LHCN-M2 (cell line): ENCODE results near the gene KIF5B. TPM values are rescaled to one million over a fixed set of nuclear protein-coding genes. Genes with fewer than 3 reads are reported as not detected.
"Not testable (repeated sequence)": the region's sequence is repeated elsewhere in the genome, so short reads cannot be mapped to it uniquely, and the experiment has no call there.

ENCODE experiments used
- DNase-seq: peaks from one replicate; pipeline ENCODE4 v3.0.0-alpha.2; 2012; ENCODE audit warnings: low read depth
- total RNA-seq: library from RNA; depleted of rRNA; stranded (reverse); fragments of >200 nt; gene quantifications from 2 replicates; pipeline ENCODE4 v1.2.3, GENCODE V29; 2014

The KIF5B gene
- total RNA-seq, 1 experiment from 2014 or later = 194 TPM

GRCh38 chr10:32015386-32015785, 40.8 kb downstream of the KIF5B start:
- no peak for DNase-seq

- DNase-seq = no peak
These were observed 49.2 kb downstream of the KIF5B start for GRCh38 chr10:32007026-32007425.

DNA sequence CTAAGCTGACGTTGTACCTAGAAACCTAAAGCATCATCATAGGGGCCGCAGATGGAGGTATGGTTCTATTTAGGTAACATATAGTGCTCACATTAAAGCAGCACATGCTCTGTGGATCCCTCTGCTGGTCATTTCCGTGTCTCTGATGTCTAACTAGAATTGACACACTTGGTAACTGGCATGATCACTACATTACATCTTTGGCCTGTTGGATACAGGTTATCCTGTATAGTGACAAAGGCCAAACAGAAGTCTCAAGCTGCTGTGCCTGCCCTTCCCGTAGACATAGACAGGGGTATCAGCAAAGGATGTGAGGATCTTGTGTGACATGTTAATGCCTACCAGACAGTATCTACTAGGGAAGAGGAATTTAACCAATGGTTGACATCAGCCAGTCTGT, 51.2 kb downstream of the KIF5B start:
- peak; percentile 51 for DNase-seq

- peak; percentile 35 for DNase-seq
These were observed 52.0 kb downstream of the KIF5B start for GRCh38 chr10:32004161-32004591.

DNA sequence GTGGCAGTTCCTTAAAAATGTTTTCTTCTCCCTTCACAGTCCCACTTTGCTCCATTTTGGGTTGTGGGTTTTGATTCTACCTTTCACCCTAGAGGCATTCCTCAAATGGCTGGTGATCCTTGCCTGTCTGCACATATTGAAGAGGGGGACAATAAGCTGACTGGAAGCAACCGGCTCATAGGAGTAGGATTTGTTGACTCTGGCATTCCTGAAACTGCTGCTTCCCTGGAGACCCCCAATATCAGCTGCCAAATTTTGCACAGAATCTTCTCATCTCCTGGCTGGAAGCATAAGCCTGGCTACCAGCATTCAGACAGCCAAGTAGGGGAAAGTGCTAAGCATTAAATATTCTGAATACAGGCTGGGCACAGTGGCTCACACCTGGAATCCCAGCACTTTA, 53.7 kb downstream of the KIF5B start:
- DNase-seq = no peak

DNA sequence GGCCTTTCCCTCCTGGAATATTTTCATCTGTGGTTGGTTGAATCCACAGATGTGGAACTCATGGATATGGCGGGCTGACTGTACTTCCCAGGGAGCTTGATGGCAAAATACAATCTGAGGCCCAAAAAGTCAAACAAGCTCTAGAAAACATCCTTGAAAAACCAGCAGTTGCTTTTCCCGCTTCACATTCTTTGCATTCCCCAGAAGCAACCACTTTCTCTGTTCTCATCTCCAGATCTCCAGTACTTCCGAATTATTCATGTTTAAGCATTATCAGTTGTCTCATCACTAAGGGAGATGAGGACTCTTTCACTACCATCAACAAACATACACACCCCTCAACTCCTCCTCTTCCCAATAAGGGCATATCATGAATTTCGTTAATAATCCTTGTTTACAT, 55.3 kb downstream of the KIF5B start:
- DNase-seq = peak; percentile 65

GRCh38 chr10:31999836-32000235, 56.4 kb downstream of the KIF5B start:
- no peak for DNase-seq

DNA sequence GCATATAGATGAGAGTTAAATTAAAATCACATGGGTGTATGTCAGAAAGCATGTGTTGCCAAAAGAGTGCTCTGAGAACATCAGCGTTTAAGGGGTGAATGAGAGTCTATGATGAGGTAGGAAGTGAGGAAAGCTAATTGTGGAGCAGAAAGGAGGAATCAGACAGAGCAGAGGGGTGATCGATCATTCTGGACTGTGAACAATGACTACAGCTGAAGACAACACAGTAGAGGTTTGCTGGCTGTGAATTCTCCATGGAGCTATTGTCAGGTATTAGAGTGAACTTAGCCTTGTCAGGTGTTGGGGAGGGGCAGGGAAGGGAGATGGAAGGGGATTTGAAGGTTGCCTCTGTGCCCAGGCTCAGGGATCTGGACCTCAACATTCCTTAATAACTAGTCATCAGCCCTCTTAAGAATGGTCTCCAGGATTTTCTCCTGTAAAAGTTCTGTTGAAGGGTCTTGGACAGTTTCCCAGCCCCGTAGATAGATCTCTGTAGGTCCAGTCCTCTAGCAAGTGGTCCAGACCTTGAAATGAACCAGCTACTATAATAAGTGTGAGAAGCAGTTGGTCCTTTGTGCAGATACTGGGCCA, 57.1 kb downstream of the KIF5B start:
- DNase-seq = no peak

DNA sequence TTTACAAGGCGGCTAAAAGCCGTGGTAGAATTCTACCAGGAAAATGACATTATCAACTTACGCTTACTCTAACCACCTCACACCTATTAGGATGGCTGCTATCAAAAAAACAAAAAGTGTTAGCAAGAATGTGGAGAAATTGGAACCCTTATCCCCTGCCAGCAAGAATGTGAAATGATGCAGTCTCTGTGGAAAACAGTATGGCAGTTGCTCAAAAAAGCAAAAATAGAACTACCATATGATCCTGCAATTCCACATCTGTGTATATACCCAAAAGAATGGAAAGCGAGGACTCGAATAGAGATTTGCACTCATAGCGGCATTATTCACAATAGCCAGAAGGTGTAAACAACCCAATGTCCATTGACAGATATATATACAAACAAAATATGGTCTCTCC, 61.3 kb downstream of the KIF5B start:
- DNase-seq = no peak

- no peak for DNase-seq
These were observed 65.3 kb downstream of the KIF5B start for GRCh38 chr10:31990937-31991336.

GRCh38 chr10:31987786-31988185, 68.4 kb downstream of the KIF5B start:
- not testable (repeated sequence) for DNase-seq

GRCh38 chr10:31982111-31982510, 74.1 kb downstream of the KIF5B start:
- DNase-seq = no peak

- no peak for DNase-seq
These were observed 75.8 kb downstream of the KIF5B start for GRCh38 chr10:31980471-31980870.

DNA sequence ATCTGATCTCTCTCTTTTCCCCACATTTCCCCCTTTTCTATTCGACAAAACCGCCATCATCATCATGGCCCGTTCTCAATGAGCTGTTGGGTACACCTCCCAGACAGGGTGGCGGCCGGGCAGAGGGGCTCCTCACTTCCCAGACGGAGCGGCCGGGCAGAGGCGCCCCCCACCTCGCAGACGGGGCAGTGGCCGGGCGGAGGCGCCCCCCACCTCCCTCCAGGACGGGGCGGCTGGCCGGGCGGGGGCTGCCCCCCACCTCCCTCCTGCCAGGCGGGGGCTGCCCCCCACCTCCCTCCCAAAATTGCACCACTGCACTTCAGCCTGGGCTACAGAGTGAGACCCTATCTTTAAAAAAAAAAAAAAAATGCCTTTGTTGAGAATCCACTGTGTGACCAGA, 77.2 kb downstream of the KIF5B start:
- not testable (repeated sequence) for DNase-seq

DNA sequence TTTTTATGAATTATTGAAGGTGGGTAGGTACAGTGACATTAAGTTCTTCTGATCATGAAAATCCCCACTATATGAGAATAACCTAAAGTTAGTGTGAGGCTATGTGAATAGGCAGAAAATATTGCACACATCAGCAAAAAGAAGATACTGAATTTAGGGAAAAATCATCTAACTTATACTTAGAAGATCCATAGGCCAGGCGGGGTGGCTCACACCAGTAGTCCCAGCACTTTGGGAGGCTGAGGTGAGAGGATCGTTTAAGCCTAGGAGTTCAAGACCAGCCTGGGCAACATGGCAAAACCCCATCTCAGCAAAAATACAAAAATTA, 78.1 kb downstream of the KIF5B start:
- DNase-seq = no peak

- DNase-seq = peak; percentile 50
These were observed 78.6 kb downstream of the KIF5B start for GRCh38 chr10:31977440-31978155.

GRCh38 chr10:31975157-31975765, 81.0 kb downstream of the KIF5B start:
- no peak for DNase-seq

DNA sequence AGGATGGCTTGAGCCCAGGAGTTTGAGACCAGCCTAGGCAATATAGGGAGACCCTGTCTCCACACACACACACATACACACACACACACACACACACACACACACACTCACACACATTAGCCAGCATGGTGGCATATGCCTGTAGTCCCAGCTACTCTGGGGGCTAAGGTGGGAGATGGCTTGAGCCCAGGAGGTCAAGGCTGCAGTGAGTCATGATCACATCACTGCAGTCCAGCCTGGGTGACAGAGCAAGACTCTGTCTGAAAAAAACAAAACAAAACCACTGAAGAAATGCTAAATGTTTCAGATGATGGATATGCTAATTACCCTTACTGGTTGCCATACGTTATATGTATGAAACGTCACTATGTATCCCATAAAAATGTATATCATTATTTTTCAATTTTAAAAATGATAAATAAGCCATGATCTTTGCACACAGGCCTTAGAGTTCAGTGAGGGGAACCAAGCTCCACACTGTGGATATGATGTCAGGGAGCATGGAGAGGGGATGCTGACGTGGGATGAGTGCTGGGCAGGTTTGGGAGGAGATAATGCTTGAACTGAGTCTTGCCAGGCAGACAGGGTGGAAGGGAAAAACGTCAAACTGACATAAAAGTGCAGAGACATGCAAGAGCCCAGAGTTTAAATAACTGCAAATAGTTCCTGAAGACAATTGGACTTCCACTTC, 81.6 kb downstream of the KIF5B start:
- DNase-seq = peak; percentile 46

- DNase-seq = no peak
These were observed 83.6 kb downstream of the KIF5B start for GRCh38 chr10:31972519-31973041.

GRCh38 chr10:31969847-31970246, 86.4 kb downstream of the KIF5B start:
- DNase-seq = not testable (repeated sequence)

DNA sequence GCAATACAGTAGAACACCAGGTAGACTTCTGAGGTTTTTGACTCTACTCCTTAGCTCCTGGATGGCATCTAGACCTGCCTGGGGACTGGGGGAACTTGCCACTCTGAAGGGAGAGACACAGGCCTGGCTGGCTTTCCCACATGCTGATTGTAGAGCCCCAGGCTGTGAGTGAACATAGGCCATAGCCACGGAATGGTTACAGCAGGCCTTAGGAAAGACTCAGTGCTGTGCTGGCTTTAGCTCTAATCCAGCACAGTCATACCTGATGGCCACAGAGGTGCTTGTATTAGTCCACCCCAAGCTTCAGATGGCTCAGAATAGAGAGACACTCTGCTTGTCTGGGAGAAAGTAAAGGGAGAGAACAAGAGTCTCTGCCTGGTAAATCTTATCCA, 92.6 kb downstream of the KIF5B start:
- DNase-seq = no peak
